Measurements from ENCODE around the gene NXPE2. TPM values are rescaled to one million over a fixed set of nuclear protein-coding genes. Genes with fewer than 3 reads are reported as not detected.

Gene NXPE2
- total and polyA plus RNA-seq, 5 donors from 2014 or later = not detected

- Histone ChIP-seq H3K9me3 (ENCODE audit: control insufficient read depth in 2 of 2, low read length in 2 of 2) (no peaks in the 10 kb centered on the region), H3K27me3 (ENCODE audit: control insufficient read depth, insufficient read depth, low read length) (no peaks in the 10 kb centered on the region), H3K4me3 (ENCODE audit: low read depth, low read length) (no peak overlapping the region), H3K27ac (ENCODE audit: insufficient read depth, low read length, poor library complexity, severe bottlenecking) (no peak overlapping the region), H3K4me1 (ENCODE audit: control insufficient read depth, insufficient read depth, low read length, poor library complexity, severe bottlenecking) (no peaks in the 10 kb centered on the region), H3K36me3 (ENCODE audit: control insufficient read depth, insufficient read depth, low read length) (no peaks in the 10 kb centered on the region)
- Mint-ChIP-seq H3K4me3 (no peak overlapping the region), H3K36me3 (no peaks in the 10 kb centered on the region), H3K4me1 (no peaks in the 10 kb centered on the region), H3K9me3 (peaks cover 0 to 5% (median 2%) of the 10 kb centered on the region in 7 donors), H3K27ac (no peak overlapping the region), H3K27me3 (peaks cover 13% of the 10 kb centered on the region)
- ATAC-seq (ENCODE audit: low read depth in 2 of 2) (no peak), DNase-seq (no peak)
Observed at GRCh38 chr11:114746013-114746412, 67.7 kb downstream of the NXPE2 start.

Other genes with a start within 250 kb of the NXPE2 start
- 44.1 TPM for gene REXO2, start 239.1 kb upstream of the NXPE2 start, total RNA-seq
- gene REXO2, start 239.1 kb upstream of the NXPE2 start, polyA plus RNA-seq = 10 to 100 TPM; 70.3 to 88.5 (median 77.0) TPM
- gene NXPE1, start 118.6 kb upstream of the NXPE2 start, total RNA-seq = not detected
- gene NXPE1, start 118.6 kb upstream of the NXPE2 start, polyA plus RNA-seq = not detected
- not detected for gene NXPE4, start 82.7 kb upstream of the NXPE2 start, total RNA-seq
- not detected for gene NXPE4, start 82.7 kb upstream of the NXPE2 start, polyA plus RNA-seq

Data from CD4-positive, CD25-positive, alpha-beta regulatory T cell (primary cell).